OCI-LY1 (cell line): ENCODE data around the gene AP2M1.

Source experiments
- H2AFZ ChIP-seq: fragments of 200-600 bp; sonication (generic), shearing (Covaris generic); 2 replicates; pipeline ENCODE4 v1.6.0; 2014; ENCODE audit warnings: antibody characterized with exemption, mild to moderate bottlenecking, low read length
- H3F3A ChIP-seq: fragments of 200-600 bp; sonication (generic), shearing (Covaris generic); 2 replicates; pipeline ENCODE4 v1.6.0; 2014; ENCODE audit warnings: mild to moderate bottlenecking, antibody characterized with exemption, low read length, moderate library complexity; ENCODE audit not compliant: insufficient read depth
- H3K27ac ChIP-seq: fragments of 200-600 bp; sonication (generic); 2 replicates; pipeline ENCODE4 v1.5.1; 2014; ENCODE audit warnings: low read length, mixed run types, mild to moderate bottlenecking, low read depth; ENCODE audit not compliant: poor library complexity, severe bottlenecking
- H3K27me3 ChIP-seq: fragments of 200-600 bp; sonication (generic); 2 replicates; pipeline ENCODE4 v1.6.0; 2014; ENCODE audit warnings: antibody characterized with exemption, mild to moderate bottlenecking, low read length, moderate library complexity; ENCODE audit not compliant: insufficient read depth
- H3K36me3 ChIP-seq: fragments of 200-600 bp; sonication (generic); 2 replicates; pipeline ENCODE4 v1.6.1; 2014; ENCODE audit warnings: mild to moderate bottlenecking, antibody characterized with exemption, low read length, moderate library complexity, mixed read lengths; ENCODE audit not compliant: insufficient read depth
- H3K4me1 ChIP-seq: fragments of 200-600 bp; sonication (generic); 2 replicates; pipeline ENCODE4 v1.5.1; 2014; ENCODE audit warnings: mild to moderate bottlenecking, low read length, moderate library complexity; ENCODE audit not compliant: insufficient read depth, severe bottlenecking
- H3K4me2 ChIP-seq: fragments of 200-600 bp; sonication (generic), shearing (Covaris generic); 2 replicates; pipeline ENCODE4 v1.6.1; 2014; ENCODE audit warnings: low read length
- H3K4me3 ChIP-seq: fragments of 200-600 bp; sonication (generic); 2 replicates; pipeline ENCODE4 v1.5.1; 2014; ENCODE audit warnings: low read length, low read depth, mild to moderate bottlenecking, mixed read lengths; ENCODE audit not compliant: poor library complexity, severe bottlenecking
- H3K79me2 ChIP-seq: fragments of 200-600 bp; shearing (Covaris generic); 2 replicates; pipeline ENCODE4 v1.6.1; 2016; ENCODE audit warnings: mixed run types, low read length, mixed read lengths; ENCODE audit not compliant: insufficient read depth
- H3K9ac ChIP-seq: fragments of 200-600 bp; sonication (generic), shearing (Covaris generic); 2 replicates; pipeline ENCODE4 v1.6.1; 2014; ENCODE audit warnings: mild to moderate bottlenecking, low read length, mixed read lengths
- H3K9me2 ChIP-seq: fragments of 200-600 bp; sonication (generic), shearing (Covaris generic); 2 replicates; pipeline ENCODE4 v1.6.1; 2014; ENCODE audit warnings: low read depth, mild to moderate bottlenecking, low read length, mixed read lengths
- H3K9me3 ChIP-seq: fragments of 200-600 bp; shearing (Covaris generic); 2 replicates; pipeline ENCODE4 v1.6.1; 2014; ENCODE audit warnings: low read length, mixed read lengths
- H4K20me1 ChIP-seq: fragments of 200-600 bp; sonication (generic), shearing (Covaris generic); 2 replicates; pipeline ENCODE4 v1.6.0; 2016; ENCODE audit warnings: mild to moderate bottlenecking, low read length; ENCODE audit not compliant: insufficient read depth
- EZH2 ChIP-seq: fragments of 200-600 bp; sonication (generic), shearing (Covaris generic); IDR thresholded peaks from 2 replicates; pipeline ENCODE4 v1.8.0; 2017; ENCODE audit warnings: borderline replicate concordance, mixed run types, mild to moderate bottlenecking, antibody characterized with exemption, low read length, moderate library complexity, mixed read lengths
- TF ChIP-seq, protein P1 (sequence below): fragments of 200-600 bp; sonication (generic), shearing (Covaris generic); IDR thresholded peaks from 2 replicates; pipeline ENCODE4 v1.5.1; 2017; ENCODE audit warnings: mild to moderate bottlenecking, antibody characterized with exemption, low read length, moderate library complexity, mixed read lengths

AP2M1 gene

DNA sequence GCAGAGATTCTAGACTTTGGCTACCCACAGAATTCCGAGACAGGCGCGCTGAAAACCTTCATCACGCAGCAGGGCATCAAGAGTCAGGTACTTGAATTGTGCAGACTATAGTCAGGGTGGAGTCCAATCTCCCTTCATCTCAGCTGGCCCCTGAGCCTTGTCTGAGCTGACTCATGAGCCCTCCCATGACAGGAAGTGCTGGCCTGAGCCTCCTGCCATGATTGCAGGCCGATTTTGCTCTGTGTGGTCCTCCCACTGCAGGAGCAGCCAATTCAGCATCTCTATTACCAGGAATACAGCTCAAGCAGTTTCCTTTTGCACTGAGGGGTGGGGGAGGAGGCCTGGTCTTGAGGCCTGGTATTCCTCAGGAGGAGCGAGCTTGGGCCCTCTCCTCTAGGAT is 5.5 kb downstream of the AP2M1 start:
- no peak overlapping the region for H3K4me3 ChIP-seq
- peaks cover 23% of the 10 kb centered on the region for H3K4me1 ChIP-seq
- H3K9me2 ChIP-seq: no peaks in the 10 kb centered on the region
- peaks cover 14% of the 10 kb centered on the region for H3K79me2 ChIP-seq
- H3K9me3 ChIP-seq: no peaks in the 10 kb centered on the region
- no peak overlapping the region for H3K4me2 ChIP-seq
- no peak overlapping the region for H3K27ac ChIP-seq
- peaks cover 78% of the 10 kb centered on the region for H3K36me3 ChIP-seq
- no peaks in the 10 kb centered on the region for H3F3A ChIP-seq
- no peak overlapping the region for H3K9ac ChIP-seq
- no peak for TF ChIP-seq EZH2
- TF ChIP-seq, protein P1, sequence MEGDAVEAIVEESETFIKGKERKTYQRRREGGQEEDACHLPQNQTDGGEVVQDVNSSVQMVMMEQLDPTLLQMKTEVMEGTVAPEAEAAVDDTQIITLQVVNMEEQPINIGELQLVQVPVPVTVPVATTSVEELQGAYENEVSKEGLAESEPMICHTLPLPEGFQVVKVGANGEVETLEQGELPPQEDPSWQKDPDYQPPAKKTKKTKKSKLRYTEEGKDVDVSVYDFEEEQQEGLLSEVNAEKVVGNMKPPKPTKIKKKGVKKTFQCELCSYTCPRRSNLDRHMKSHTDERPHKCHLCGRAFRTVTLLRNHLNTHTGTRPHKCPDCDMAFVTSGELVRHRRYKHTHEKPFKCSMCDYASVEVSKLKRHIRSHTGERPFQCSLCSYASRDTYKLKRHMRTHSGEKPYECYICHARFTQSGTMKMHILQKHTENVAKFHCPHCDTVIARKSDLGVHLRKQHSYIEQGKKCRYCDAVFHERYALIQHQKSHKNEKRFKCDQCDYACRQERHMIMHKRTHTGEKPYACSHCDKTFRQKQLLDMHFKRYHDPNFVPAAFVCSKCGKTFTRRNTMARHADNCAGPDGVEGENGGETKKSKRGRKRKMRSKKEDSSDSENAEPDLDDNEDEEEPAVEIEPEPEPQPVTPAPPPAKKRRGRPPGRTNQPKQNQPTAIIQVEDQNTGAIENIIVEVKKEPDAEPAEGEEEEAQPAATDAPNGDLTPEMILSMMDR: no peak
- H4K20me1 ChIP-seq: no peaks in the 10 kb centered on the region
- H3K27me3 ChIP-seq: no peaks in the 10 kb centered on the region
- H2AFZ ChIP-seq: no peak overlapping the region

DNA sequence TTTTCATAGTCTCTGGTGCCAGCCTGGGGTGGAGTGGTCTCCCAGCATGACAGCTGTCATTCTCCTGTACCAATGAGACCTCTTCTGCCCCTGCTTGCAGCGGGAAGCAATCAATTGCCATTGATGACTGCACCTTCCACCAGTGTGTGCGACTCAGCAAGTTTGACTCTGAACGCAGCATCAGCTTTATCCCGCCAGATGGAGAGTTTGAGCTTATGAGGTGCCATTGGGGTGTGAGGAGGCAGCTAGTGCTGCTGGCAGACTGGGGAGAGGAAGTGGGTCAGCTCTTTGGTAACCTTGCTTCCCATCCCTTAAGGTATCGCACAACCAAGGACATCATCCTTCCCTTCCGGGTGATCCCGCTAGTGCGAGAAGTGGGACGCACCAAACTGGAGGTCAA is 6.9 kb downstream of the AP2M1 start:
- no peak for TF ChIP-seq EZH2
- TF ChIP-seq, protein P1: no peak

DNA sequence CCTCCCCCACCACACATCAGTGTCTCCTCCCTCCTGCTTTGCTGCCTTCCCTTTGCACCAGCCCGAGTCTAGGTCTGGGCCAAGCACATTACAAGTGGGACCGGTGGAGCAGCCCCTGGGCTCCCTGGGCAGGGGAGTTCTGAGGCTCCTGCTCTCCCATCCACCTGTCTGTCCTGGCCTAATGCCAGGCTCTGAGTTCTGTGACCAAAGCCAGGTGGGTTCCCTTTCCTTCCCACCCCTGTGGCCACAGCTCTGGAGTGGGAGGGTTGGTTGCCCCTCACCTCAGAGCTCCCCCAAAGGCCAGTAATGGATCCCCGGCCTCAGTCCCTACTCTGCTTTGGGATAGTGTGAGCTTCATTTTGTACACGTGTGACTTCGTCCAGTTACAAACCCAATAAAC is 9.0 kb downstream of the AP2M1 start:
- Histone ChIP-seq H3K9ac (no peak overlapping the region), H3K36me3 (peaks cover 71% of the 10 kb centered on the region), H3F3A (no peaks in the 10 kb centered on the region)

More for the DNA sequence above, 6.9 kb downstream of the AP2M1 start:
- Histone ChIP-seq H3K4me3 (no peak overlapping the region), H3K36me3 (peaks cover 78% of the 10 kb centered on the region), H3K9me3 (no peaks in the 10 kb centered on the region), H2AFZ (no peak overlapping the region), H3K9me2 (no peaks in the 10 kb centered on the region), H3F3A (no peaks in the 10 kb centered on the region), H3K9ac (no peak overlapping the region), H4K20me1 (no peaks in the 10 kb centered on the region), H3K4me1 (peaks cover 15% of the 10 kb centered on the region), H3K27me3 (no peaks in the 10 kb centered on the region), H3K27ac (no peak overlapping the region), H3K4me2 (no peak overlapping the region), H3K79me2 (peaks cover 4% of the 10 kb centered on the region)

More for the DNA sequence above, 9.0 kb downstream of the AP2M1 start:
- Histone ChIP-seq H3K4me3 (no peak overlapping the region), H3K4me2 (no peak overlapping the region), H4K20me1 (0 out of 2 replicates have a peak, but pooled peaks cover 2% of the 10 kb centered on the region), H3K9me3 (no peaks in the 10 kb centered on the region), H3K79me2 (peaks cover 16% of the 10 kb centered on the region), H2AFZ (no peak overlapping the region), H3K27ac (no peak overlapping the region), H3K4me1 (peaks cover 24% of the 10 kb centered on the region), H3K9me2 (no peaks in the 10 kb centered on the region), H3K27me3 (no peaks in the 10 kb centered on the region)
- TF ChIP-seq, protein P1: no peak
- TF ChIP-seq EZH2: no peak
